Pons (tissue), 1 donor: ENCODE measurements around the gene PRPSAP1.
"Not testable (repeated sequence)": the region's sequence is repeated elsewhere in the genome, so short reads cannot be mapped to it uniquely, and the experiment has no call there.

ENCODE experiments used
- DNase-seq: peaks from one replicate; pipeline ENCODE4 v3.0.0-alpha.2; 2016; ENCODE audit warnings: low spot score

Gene PRPSAP1

DNA sequence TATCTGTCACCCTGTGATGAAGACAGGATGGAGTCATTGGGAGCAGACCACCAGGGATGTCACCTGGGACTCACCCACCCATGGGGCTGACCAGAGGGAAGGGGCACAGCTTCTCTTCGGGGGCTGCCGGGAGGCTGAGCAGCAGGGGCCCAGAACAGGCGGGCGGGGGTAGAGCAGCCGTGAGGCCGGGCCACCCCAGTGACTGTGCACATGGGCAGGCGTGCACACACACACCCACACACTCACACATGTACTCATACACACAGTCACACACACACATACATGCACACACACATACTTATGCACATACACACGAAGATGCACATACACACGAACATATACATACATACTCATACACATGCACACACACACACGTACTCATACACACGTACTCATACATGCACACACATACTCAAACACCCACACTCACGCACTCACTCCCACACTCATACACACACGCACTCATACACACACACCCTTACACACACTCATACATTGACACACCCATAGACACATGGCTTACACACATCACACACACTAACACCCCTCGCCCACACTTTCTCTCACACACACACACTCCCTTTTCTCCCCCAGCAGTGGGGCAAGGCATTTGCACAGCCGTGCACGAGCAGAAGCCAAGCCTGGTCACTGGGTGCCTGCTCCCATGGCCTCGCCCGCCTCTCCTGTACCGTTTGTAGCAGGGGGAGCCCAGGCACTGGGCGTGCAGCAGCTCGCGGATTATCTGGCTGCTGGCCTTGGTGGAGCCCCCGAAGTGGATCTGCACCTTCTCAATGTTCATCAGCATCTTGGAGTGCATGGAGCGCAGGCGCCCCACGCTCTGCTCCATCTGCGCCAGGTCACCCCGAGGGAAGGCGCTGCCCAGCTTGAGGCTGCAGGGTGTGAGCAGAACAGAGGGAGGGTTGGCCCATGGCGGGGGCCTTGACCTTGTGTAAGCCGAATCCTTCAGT lies 76.1 kb downstream of the PRPSAP1 start:
- no peak for DNase-seq

GRCh38 chr17:76276461-76277299 lies 77.0 kb downstream of the PRPSAP1 start:
- no peak for DNase-seq

GRCh38 chr17:76276069-76276431 lies 77.7 kb downstream of the PRPSAP1 start:
- DNase-seq, result no peak

GRCh38 chr17:76275382-76276068 lies 78.2 kb downstream of the PRPSAP1 start:
- no peak for DNase-seq

- DNase-seq, result no peak
Measured at GRCh38 chr17:76274112-76274956, 79.4 kb downstream of the PRPSAP1 start.

DNA sequence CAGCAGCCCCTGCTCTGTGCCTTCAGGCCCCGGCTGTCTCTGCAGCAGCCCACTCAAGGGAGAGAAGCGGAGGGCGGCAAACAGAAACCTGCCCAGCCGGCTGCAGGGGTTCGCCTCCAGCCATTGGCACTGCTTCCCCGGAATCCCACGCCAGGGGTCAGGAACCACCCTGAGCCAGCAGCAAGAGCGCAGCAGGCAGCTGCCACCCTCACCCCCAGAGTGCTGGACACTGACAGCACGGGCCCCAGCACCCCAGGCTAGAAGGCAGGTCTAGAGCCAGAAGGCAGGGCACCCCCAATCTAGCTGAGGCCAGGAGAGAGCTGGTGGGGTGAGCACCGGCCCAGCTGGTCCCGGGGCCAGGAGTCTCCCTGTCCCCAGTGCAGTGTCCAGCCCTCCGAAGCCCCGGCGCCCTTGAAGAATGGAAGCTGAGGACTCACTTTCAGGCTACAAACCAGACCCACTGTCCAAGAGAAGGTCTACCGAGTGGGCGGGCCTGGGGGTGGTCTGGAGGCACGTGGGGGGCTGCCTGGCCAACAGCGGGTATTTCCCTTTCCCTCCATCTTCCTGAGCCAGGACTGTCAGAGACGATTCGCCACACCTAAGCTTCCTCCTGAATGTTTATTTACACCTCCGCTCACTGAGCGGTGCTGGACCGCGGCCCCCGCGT lies 80.1 kb downstream of the PRPSAP1 start:
- no peak for DNase-seq

- DNase-seq, result no peak
Measured at GRCh38 chr17:76272541-76273444, 80.9 kb downstream of the PRPSAP1 start.

GRCh38 chr17:76271669-76272540 lies 81.8 kb downstream of the PRPSAP1 start:
- DNase-seq, result no peak

GRCh38 chr17:76270770-76271668 lies 82.7 kb downstream of the PRPSAP1 start:
- no peak for DNase-seq

DNA sequence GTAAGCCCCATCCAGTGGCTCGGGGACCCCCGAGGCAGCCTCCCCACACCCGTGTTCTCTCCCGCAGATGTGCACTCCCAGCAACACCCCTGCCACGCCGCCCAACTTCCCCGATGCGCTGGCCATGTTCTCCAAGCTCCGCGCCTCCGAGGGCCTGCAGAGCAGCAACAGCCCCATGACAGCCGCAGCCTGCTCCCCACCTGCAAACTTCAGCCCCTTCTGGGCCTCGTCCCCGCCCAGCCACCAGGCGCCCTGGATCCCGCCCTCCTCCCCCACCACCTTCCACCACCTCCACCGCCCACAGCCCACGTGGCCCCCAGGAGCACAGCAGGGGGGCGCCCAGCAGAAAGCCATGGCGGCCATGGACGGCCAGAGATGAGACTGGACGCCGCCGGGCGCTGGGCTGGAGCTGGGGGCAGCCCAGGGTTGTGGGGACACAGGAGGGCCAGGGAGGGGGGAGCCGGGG lies 83.6 kb downstream of the PRPSAP1 start:
- DNase-seq, result no peak

DNA sequence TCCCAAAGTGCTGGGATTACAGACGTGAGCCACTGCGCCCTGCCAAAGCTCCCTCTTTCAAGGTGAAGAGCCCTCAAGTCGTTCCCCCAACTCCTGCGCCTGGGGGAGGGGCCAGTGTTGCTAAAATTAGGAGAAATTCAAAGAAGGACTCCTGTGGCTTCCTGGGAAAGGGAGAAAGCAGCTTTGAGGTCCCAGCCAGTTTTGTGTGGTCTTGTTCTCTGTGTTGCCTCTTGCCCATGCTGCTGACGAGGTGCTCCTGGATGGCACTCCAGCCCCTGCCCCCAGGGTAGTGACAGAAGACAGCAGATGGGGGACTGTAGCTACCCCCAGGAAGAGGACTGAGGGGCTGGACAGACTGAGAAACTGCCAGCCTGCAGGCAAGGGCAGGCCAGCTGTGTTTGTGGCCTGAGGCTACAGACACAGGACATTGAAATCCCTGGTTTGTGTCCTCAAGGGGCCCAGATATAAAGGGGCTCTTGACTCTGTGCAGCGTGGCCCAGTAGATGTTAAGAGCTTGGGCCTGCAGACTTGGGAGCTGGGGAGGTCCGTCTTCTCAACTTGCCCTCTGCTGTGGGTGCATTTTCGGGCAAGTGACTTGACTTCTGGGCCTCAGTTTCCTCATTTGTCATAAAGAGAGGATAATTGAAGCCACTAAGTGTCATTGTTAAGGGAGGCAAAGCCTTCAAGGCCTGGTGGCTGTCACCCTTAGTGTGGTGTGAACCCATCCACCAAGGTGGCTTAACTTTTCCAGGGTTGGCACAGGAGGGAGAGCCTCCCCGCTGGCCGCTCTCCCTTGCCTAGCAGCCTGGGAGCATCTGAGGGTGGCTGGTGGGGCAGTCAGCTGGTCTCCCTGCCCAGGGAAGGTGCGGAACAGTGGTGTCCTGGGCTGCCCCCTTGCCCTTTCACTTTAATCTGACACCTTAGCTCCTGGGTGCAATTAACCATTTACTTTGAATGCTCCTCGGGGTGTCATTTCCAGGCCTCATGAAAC lies 84.4 kb downstream of the PRPSAP1 start:
- DNase-seq, result no peak

DNA sequence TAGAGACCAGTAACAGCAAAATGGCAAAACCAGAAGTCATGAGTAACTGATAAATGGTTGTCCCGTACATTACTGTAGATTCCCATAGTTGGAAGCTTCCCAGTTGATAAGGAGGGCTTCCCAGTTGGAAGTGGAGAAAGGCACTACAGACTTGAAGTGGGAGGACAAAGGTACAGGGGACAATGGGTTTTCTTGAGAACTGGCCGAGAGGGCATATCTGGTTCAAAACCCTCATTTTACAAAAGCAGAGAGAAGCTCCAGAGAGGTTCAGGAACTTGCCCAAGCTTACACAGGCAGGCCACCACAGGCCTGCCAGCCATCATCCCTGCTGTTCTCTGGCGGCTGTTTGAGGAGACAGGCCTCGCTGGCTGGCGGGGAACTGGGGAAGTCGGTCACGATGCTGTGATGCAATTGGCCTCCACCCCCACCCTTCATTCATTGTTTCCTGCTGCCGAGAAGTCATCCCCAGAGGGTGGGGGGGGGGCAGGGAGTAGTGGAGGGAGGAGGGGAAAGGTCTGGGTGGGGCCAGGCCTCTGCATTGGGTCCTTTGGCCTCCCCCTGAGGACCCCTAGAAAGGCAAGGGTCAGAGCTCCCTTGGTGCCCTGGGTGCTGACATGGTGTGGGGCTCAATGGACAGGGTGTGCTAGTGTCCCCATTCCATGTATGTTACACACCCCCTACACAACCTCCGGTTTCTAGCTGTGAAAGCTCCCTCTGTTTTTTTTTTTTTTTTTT lies 85.5 kb downstream of the PRPSAP1 start:
- DNase-seq, result peak; percentile 88

DNA sequence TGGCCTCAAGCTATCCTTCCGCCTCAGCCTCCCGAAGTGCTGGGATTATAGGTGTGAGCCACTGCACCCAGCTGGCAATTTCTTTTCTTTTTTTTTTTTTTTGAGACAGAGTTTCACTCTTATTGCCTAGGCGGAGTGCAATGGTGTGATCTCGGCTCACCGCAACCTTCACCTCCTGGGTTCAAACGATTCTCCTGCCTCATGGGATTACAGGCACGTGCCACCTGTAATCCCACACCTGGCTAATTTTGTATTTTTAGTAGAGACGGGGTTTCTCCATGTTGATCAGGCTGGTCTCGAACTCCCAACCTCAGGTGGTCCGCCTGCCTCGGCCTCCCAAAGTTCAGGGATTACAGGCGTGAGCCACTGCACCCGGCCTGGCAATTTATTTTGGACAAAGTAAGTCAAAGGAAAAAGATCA lies 86.1 kb downstream of the PRPSAP1 start:
- not testable (repeated sequence) for DNase-seq

DNA sequence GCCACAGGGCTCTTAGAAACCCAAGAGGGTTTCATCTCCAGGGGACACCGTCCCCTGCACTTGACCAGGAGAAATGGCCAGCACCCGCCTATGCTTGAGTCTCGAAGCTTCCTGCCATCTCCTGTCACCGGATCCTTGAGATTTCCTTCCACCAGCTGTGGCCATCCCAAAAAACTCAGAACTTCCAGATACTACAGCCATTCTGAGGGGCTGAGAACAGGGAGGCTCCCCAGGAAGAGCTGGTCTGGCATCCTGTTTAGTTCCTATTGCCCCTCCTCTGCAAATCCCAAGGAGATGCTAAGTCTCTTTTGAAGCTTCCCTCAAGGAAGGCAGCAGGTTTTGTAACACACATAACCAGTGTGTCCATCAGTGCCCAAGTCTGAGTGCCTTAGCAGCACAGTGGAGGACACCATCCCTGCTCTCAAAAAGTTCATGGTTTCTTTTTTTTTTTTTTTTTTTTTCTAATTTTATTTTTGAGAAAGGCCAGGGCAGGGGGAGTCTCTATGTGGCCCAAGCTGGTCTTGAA lies 86.6 kb downstream of the PRPSAP1 start:
- DNase-seq, result no peak

- DNase-seq, result no peak
Measured at GRCh38 chr17:76266244-76266938, 87.3 kb downstream of the PRPSAP1 start.
